Tibial nerve (tissue), 3 donors: ENCODE measurements around the gene CTBP2.

Experiments used
- CTCF ChIP-seq, 5 experiments: fragments of 200-600 bp in 3 of 5; fragments of 450-650 bp in 2 of 5; sonication (generic) in 3 of 5; IDR thresholded peaks; one replicate each; pipeline ENCODE4 v1.5.1; 2016 to 2019; ENCODE audit warnings: antibody characterized with exemption in 5 of 5, mild to moderate bottlenecking in 3 of 5, moderate library complexity in 2 of 5
- POLR2A ChIP-seq, 2 donors: fragments of 450-650 bp; IDR thresholded peaks; one replicate each; pipeline ENCODE4 v1.6.1; 2017; ENCODE audit warnings: antibody characterized with exemption in 2 of 2, mild to moderate bottlenecking in 2 of 2, moderate library complexity in 2 of 2

GRCh38 chr10:125080296-125080695 is 80.1 kb downstream of the CTBP2 start:
- TF ChIP-seq CTCF (IDR thresholded peaks at IDR 0.05) (no peak), POLR2A (IDR thresholded peaks at IDR 0.05) (no peak)
